ENCODE measurements around the gene NKAIN2.

DNA sequence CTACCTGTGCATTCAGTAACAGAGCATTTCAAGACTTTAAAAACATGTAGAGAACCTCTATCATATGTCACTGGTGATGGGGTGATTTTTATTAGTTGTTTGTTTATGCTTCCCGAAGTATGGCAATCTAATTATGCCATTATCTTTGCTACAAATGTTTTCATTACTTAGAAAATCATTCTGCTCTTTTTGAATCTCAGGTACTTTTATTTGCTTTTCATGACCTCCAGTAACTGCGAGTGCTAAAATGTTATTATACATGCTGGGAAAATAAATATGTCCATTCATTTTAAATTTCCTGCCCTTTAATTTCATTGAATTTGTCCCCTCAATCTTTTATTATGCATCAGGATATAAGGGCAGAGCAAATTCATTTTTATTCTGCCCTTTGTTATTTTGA, 515.7 kb downstream of the NKAIN2 start:
- TF ChIP-seq, protein P1, sequence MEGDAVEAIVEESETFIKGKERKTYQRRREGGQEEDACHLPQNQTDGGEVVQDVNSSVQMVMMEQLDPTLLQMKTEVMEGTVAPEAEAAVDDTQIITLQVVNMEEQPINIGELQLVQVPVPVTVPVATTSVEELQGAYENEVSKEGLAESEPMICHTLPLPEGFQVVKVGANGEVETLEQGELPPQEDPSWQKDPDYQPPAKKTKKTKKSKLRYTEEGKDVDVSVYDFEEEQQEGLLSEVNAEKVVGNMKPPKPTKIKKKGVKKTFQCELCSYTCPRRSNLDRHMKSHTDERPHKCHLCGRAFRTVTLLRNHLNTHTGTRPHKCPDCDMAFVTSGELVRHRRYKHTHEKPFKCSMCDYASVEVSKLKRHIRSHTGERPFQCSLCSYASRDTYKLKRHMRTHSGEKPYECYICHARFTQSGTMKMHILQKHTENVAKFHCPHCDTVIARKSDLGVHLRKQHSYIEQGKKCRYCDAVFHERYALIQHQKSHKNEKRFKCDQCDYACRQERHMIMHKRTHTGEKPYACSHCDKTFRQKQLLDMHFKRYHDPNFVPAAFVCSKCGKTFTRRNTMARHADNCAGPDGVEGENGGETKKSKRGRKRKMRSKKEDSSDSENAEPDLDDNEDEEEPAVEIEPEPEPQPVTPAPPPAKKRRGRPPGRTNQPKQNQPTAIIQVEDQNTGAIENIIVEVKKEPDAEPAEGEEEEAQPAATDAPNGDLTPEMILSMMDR (conservative IDR thresholded peaks at IDR 0.05) = no peak
- TF ChIP-seq ZFX (IDR thresholded peaks at IDR 0.05) = no peak

Data from C4-2B (cell line).